A673 (cell line): ENCODE data around the gene CLEC4D.

Experiments used
- CTCF ChIP-seq: fragments of 300-800, 200-600 bp; sonication (generic); conservative IDR thresholded peaks from 2 replicates; pipeline ENCODE4 v1.5.1; 2017; ENCODE audit warnings: low read depth, mild to moderate bottlenecking, antibody characterized with exemption, low read length, moderate library complexity, mixed read lengths
- EZH2 ChIP-seq: fragments of 200-600 bp; sonication (generic); IDR thresholded peaks from 2 replicates; pipeline ENCODE4 v1.6.1; 2017; ENCODE audit warnings: borderline replicate concordance, low read depth, mild to moderate bottlenecking, mixed read lengths, antibody characterized with exemption, low read length; ENCODE audit not compliant: poor library complexity, severe bottlenecking

- TF ChIP-seq CTCF (no peak), EZH2 (no peak)
Observed at GRCh38 chr12:8527250-8528130, 14.2 kb downstream of the CLEC4D start.
